HT1080 (cell line): Measurements from ENCODE around the gene PRSS22. TPM values are rescaled to one million over a fixed set of nuclear protein-coding genes. Genes with fewer than 3 reads are reported as not detected.

Source experiments
- DNase-seq: peaks from one replicate; pipeline ENCODE4 v3.0.0-alpha.2; 2015; ENCODE audit warnings: low read depth
- total RNA-seq: library from RNA; depleted of rRNA; stranded (reverse); fragments of >200 nt; shearing (Covaris generic); gene quantifications from 2 replicates; pipeline ENCODE4 v1.2.3, GENCODE V29; 2014

PRSS22 gene
- total RNA-seq, 1 experiment from 2014 or later: not detected

DNA sequence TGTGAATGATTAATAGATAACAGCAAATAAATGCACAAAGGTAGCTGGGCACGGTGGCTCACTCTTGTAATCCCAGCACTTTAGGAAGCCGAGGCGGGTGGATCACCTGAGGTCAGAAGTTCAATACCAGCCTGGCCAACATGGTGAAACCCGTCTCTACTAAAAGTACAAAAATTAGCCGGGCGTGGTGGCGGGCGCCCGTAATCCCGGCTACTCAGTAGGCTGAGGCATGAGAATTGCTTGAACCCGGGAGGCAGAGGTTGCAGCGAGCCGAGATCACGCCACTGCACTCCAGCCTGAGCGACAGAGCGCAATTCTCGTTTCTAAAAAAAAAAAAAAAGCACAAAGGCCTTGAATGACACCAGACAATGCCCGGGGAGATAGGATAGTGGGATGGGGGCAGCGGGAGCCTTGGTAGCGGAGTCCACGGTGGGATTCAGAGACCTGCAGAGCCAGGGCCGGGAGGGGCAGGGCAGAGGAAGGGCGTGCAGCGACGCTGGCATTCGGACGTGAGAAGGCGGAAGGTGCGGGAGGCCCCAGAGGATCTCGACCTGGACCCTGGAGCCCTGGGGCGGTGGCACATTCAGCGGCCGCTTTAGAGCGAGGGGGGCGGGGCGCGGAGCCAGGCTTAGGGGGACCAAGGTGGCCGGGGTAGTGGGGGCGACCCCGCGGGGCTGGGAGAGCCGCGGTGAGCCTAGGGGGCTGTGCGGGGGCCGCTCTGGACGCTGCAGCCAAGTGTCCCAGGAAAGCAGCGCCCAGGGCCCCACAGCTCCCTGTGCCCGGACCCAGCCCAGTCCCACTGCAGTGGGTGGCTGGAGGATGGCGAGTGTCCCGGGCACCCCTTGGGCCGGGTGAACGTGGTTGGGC lies 24.0 kb upstream of the PRSS22 start:
- DNase-seq: no peak

DNA sequence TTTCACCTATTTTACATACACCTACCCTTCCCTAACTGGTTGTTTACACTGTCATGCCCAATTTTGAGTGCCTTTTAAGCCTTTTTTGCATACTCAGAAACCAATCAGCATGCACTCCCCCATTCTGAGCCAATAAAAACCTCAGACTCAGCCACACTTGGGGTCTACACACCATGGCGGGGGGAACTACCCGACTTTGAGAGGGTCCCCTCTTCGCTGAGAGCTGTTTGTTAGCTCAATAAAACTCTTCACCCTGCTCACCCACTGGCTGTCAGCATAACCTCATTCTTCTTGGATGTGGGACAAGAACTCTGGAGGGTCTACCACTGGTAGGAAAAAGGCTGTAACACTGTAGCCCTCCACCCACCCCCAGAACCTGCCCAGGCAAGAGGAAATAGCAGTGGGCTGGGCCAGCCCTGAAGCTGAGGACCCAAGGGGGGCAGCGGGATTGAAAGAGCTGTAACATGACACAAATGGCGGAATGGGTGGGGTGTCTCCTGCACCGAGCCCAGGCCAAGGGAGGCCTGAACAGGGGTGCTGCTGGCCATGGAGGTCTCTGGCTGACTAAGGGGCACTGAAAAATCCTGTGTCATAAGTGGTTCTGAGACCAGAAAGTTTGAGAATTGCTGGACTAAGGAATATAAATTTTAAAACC lies 22.0 kb upstream of the PRSS22 start:
- no peak for DNase-seq

DNA sequence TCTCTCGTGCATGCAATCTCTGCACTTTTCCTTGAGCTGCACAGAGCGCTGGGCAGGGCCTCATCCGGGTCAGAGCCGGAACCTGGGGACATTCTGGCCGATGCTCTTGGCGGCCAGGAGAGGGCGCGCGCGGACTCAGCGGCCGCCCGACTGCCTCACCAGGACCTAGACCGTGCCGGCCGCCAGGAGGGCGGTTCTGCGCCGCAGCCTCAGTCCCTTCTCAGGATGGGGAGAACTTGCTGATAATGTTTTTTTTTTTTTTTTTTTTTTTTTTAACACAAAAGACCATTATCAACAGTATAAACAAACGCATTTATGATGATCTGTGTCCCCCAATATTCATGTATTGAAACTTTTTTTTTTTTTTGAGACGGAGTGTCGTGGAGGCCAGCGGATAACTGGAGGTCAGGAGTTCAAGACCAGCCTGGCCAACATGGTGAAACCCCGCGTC lies 17.0 kb upstream of the PRSS22 start:
- DNase-seq: peak; percentile 80

DNA sequence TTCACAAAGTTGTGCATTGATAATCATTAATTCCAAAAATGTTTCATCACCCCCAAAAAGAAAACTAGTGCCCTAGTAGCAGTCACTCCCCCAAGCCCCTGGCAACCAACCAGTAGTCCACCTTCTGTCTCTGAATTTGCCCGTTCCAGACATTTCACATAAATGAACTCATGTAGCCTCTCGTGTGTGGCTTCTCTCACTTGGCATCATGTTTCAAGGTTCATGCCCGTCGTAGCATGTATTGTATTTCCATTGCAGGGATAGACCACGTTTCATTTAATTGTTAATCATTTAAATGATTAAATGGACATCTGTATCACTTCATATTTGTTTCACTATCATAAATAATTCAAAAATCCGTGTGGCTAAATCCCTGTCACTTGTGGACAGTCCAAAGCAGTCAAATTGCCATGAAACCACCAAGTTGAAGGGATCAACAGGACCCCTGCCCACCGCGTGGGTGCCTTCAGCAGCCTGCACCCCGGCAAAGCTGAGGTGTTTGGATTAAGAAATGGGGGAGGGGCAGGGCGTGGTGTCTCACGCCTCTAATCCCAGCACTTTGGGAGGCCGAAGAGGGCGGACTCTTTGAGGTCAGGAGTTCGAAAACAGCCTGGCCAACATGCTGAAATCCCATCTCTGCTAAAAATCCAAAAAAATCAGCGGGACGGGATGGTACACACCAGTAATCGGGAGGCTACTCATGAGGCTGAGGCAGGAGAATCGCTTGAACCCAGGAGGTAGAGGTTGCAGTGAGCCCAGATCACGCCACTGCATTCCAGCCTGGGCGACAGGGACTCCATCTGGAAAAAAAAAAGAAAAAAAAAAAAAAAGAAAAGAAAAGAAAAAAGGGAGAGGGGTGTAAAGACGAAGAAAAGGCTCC lies 16.3 kb upstream of the PRSS22 start:
- no peak for DNase-seq

DNA sequence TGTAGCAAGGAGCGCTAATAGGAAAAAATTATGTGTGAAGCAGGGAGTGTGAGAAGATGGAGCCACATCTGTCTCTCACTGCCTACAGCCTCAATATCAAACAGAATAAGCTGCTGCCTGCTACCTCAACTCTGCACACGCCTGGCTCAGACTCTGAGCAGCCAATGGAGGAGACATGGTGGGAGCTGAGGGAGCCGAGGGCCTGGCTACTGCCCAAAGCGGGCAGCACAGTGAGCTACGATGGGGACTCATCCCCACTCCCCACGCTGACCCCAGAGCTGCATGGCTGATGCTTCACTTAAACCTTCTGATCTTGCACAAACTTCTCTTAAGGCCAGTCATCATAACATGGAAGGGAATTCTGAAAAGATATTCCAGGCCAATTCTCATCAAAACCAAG lies 14.0 kb upstream of the PRSS22 start:
- no peak for DNase-seq

DNA sequence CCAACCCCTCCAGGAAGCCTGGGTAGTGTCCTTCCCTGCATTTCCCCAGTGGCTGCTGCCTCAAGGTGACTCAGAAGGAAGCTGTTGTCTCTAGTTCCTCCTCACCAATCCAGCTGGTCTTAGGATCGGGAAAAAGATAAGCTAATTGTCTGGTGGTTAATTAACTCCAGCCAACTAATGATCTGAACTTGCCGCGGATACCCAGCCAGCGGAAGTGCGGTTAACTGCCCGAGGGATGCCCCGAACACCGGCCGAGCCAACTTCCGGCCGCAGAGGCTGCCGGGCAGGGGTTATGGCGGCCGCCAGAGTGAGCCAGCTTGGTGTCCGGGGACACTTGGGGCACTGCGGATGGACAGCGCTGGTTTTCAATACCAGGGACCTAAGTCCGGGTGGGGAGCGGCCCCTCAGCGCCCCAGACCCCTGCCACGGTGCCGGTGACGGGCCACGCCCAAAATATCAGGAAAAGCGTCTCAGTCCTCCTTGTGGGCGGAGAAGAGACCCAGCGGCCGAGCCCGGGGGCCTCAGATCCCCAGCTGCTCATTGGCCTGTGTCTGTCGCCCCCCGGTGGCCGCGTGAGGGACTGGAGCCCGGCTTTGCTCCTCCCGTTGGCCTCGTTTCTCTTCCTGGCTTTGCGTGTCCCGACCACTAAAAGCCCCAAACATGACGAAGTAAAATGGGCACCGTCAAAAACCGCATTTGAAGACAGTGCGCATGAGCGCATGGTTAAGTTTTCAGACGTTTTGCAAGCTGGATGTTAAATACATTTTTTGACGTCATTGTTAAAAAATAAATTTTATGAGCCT lies 10.2 kb upstream of the PRSS22 start:
- DNase-seq: peak; percentile 94

DNA sequence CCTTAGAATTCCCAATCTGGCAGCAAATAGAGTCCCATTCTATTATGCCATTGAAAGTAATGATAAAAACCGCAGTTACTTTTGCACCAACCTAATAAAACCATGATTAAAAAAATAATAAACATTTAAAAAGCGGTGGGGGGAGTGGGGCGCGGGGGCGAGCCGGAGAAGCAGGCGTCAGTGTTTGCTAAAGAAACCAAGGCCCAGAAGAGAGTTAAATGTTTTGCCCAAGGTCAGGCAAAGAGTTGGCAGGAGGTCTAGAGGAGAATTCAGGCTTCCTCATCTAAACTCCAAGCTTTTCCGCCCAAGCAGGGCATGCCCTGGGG lies 9.7 kb upstream of the PRSS22 start:
- DNase-seq: no peak

DNA sequence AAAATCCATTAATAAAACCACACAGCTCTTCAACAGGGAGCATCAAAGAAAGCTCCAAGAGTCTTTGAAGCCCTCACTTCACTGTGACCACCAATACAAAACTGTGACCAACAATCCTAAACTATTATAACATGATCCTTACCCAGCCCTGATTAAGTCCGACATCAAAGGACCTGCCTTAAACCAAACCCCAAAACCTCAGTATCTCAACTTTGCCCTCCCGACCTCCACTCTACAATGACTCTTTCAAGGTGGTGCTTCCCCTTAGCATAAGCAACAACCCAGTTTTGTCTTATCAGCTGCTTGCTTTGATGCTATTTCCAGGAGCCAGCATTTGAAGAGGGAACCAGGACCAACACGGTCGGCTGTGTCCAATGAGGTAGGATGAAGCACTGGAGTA lies 8.5 kb upstream of the PRSS22 start:
- DNase-seq: no peak

DNA sequence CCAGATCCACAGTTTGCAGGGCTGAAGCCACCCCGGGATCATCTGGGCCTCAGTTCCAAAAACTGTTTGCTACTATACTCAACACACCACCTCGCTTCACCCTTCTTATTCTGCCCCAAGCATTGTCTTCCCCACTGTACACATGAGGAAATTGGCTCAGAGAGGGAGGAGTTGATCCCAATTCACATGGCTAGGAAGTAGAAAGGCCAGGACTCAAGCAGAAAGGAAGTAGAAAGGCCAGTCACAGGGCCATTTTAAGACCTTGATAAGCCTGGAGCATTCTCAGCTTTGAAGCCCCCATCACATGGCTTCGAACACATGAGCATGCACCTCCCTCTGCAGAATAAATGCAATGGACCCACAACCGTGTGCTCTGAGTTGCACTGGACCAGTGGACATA lies 7.7 kb upstream of the PRSS22 start:
- no peak for DNase-seq

DNA sequence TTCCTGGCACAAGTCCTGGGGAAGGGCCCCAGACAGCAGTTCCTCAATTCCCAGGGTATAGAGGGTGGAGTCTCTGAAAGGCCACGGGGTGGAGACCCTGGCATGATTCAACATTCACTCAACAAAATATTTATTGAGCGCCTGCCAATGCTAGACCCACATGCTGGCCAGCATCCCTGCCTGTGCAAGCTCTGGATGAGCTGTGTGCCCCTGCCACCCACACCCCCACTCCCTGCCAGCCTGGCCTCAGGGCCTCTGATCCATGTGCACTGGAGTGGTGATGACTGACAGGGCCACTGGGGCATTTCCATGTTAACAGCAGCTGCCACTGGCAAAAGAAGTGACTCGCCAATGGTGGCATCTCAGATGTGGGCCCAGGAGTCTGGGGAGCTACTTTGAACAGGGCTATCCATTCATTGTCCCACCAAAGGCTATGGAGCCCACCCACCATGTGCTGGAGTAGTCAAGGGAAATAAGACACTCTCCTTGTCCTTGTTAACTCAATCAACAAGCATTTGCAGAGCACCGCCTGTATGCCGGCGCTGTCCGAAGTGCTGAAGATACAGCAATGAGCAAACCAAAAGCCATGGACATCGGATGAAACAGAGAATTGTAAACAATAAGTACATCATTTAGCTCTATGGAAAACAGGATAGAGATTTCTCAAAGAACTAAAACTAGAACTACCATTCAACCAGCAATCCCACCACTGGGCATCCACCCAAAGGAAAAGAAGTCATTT lies 3.0 kb upstream of the PRSS22 start:
- peak; percentile 58 for DNase-seq

DNA sequence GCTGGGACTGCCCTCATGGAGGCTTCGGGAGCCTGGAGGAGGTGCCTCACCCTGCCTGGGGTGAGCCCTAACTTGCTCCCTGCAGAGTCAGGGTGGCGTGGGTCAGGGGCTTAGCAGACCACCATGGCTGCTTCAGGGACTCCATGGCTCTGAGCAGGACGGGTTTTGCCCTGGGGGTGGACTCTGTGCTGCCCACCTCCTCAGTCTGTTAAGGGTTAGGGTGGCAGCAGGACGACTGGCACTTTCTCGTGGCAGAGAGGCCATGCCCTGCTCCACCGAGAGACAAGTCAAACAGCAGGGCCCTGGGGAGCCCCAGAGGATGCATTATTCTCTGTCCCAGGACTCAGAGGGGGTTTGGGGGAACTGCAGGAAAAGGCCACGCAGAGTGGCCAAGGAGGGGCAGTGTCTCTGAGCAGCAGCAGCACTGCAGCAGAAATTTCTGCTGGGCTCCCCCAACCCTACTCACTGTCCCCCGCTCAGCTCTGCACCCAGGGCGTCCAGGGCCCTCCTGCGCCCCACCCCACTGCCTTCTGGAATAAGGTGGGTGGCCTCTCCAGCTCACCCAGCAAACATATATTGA lies 1.8 kb upstream of the PRSS22 start:
- no peak for DNase-seq

DNA sequence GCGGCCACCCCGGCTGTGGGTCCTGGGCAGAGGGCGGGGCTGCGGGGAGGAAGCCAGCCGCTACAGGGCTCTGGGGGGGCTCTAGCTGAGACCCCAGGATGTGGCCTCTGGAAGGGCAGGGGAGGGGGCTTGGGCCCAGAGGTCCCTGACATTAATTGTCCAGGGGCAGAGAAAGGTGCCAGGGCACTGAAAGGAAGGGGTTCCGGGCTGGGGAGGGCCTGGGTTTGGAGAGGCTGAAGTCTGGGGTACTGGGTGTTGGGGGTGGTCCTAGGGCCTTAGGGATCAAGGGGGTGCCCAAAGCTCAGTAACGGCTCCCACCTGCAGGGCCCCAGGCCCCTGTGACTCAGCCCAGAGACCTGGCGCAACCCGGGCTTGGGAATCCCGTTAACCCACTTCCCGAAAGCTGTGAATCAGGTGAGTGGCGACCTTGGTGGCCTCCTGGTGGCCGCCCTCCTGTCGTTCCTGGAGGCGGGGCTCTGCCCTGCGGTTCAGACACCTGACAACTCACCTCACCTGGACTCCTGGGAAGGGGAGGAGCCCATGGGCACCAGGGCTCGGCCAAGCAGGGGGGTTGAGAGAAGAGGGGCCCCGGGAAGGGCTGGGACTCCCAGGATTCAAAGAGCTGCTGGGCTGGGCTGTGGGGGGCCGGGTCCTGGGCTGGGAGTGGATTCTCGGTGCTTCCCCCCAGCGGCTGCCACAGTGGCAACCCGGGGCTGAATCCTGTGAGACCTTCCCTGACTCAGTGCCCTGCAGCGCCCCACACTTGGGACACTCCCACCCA lies 465 bp upstream of the PRSS22 start:
- DNase-seq: no peak

DNA sequence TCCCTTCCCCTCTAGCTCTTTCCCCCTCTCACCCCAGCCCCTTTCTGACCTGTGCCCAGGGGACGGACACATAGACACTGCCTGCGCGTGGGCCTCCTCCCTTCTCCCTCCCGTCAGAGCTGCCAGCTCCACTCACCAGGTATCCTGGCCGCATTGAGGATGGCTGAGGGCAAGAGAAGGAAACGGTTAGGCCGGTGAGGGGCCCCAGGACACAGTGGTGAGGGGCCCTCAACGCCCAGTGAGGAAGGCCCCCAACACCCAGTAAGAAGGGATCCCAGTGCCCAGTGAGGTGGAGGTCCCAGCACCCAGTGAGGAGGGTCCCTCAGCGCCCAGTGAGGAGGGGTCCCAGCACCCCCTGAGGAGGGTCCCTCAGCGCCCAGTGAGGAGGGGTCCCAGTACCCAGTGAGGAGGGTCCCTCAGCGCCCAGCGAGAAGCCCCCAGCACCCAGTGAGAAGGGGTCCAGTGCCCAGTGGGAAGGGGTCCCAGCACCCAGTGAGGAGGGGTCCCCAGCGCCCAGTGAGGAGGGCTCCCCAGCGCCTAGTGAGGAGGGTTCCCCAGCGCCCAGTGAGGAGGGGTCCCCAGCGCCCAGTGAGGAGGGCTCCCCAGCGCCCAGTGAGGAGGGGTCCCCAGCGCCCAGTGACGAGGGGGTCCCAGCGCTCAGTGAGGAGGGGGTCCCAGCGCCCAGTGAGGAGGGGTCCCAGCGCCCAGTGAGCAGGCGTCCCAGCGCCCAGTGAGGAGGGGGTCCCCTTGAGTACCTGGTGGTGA lies 1.1 kb downstream of the PRSS22 start:
- DNase-seq: no peak

DNA sequence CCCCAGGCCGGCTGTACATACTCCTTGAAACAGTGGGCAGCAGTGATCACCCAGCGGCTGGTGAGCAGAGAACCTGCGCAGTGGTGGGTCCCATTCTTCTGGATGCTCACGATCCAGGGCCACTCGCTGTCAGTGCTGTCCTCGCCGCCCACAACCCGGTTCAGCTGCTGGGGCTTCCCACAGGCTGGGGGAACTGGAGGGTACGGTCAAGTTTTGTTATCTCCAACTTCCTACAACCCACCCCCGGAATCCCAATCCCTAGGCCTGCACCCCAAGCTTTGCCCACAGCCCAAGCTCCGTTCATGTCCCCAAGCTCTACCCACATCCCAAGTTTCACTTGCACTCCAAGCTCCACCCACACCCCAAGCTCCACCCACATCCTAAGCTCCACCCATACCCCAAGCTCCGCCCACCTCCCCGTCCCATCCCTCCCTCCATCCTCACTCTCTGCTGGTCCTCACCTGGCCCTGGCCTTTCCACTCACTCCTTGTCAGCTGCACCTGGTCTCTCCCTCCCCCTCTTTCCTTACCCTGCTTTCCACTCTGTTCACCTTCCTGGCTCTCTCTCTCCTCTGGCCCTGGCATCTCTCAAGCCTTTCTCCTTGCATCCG lies 1.8 kb downstream of the PRSS22 start:
- no peak for DNase-seq

DNA sequence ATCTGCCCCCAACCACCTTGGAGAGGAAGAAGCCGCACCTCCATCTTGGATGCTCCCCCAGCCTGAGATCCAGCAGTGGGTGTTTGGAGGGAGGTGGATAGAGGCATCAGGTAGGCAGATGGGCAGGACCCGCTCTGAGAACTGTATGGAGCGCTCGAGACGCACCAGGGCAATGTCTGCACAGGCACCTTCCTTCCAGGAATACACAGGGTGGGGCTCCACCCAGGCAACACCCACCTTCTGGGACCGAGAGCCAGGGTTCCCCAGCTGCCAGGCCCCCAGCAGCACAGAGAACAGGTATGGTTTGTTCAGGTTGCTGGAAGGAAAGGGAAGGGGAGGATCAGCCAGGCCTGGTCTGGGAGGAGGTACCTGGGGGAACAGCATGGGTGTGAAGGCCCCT lies 2.4 kb downstream of the PRSS22 start:
- no peak for DNase-seq

DNA sequence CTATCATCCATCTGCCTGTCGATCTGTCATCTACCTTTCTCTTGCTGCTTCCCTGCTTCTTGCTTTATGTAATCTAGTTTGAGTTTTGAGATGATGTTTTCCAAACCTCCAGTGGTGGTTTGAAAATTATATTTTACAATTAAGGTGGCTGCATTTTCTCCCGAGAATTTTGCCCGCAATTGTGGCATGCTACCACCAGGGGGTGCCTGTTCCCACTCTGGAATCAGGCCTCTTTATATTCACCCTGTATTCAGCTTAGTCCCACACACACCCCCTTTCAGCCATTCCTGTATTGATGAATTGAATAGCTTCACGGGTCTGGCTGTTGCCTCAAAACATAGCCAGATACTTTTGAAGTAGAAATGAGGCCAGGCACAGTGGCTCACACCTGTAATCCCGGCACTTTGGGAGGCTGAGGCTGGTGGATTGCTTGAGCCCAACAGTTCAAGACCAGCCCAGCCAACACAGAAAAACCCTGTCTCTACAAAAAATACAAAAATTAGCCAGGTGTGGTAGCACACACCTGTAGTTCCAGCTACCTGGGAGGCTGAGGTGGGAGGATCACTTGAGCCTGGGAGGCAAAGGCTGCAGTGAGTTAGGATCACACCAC lies 3.2 kb downstream of the PRSS22 start:
- no peak for DNase-seq

DNA sequence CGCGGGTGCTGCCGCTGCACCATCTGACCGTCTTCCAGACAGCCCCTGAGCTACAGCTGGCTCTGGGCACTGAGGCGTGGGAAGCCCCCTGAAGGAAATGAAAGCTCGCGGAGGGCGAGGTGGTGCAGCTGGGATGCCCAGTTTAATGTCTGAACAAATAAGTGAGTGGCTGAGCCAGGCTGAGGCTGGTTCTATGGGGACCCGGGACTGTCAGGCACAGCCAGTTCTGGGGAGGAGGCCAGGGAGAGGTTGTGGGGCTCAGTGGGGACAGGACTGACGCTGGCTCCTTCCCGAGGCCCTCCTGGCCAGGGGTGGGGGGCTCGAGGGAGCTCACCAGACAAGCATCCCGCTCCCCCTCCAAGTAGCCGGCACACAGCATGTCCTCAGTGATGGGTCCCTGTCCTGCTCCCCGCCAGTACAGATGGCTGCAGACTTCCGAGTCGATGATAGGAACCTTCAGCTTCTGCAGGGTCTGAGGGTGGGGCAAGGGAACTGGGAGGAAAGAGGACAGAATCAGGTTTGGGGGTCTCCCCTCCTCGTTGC lies 4.4 kb downstream of the PRSS22 start:
- no peak for DNase-seq
